Transverse colon (tissue), 4 donors: ENCODE data around the gene RGL2. TPM values are rescaled to one million over a fixed set of nuclear protein-coding genes. Genes with fewer than 3 reads are reported as not detected.
A peak's percentile ranks its signal among the peaks of the same experiment; 100 is the strongest.
"Not testable (repeated sequence)": the region's sequence is repeated elsewhere in the genome, so short reads cannot be mapped to it uniquely, and the experiment has no call there.

Experiments used
- DNase-seq: peaks from one replicate; pipeline ENCODE4 v3.0.0-alpha.2; 2019
- H3K27ac ChIP-seq, 4 donors: fragments of 200-600 bp; sonication (generic); 2 replicates each; pipeline ENCODE4 v1.5.1; 2016 to 2018; ENCODE audit warnings: inconsistent platforms in 4 of 4
- H3K27me3 ChIP-seq: fragments of 200-600 bp; sonication (generic); 2 replicates; pipeline ENCODE4 v1.5.1; 2017; ENCODE audit warnings: inconsistent platforms
- H3K36me3 ChIP-seq, 4 donors: fragments of 200-600 bp; sonication (generic); 2 replicates each; pipeline ENCODE4 v1.5.1; 2017 to 2019; ENCODE audit warnings: inconsistent platforms in 4 of 4
- H3K4me1 ChIP-seq, 4 donors: fragments of 200-600 bp; sonication (generic); 2 replicates each; pipeline ENCODE4 v1.5.1; 2017 to 2020; ENCODE audit warnings: inconsistent platforms in 4 of 4
- H3K4me3 ChIP-seq, 4 donors: fragments of 200-600 bp; sonication (generic); 1 replicate in 1 of 4; 2 replicates in 3 of 4; pipeline versions ENCODE4 v1.5.1 to v1.6.1; 2017 to 2019; ENCODE audit warnings: inconsistent platforms in 4 of 4
- H3K9me3 ChIP-seq, 2 donors: fragments of 200-600 bp; sonication (generic); 2 replicates each; pipeline ENCODE4 v1.5.1; 2017 to 2019; ENCODE audit warnings: inconsistent platforms in 2 of 2
- EP300 ChIP-seq: sonication (generic); formaldehyde crosslinking; IDR thresholded peaks from one replicate; pipeline ENCODE4 v1.6.1; 2017; ENCODE audit warnings: antibody characterized with exemption, low read depth
- POLR2A ChIP-seq: fragments of 450-650 bp; IDR thresholded peaks from one replicate; pipeline ENCODE4 v1.6.1; 2016; ENCODE audit warnings: antibody characterized with exemption, mild to moderate bottlenecking, moderate library complexity
- POLR2AphosphoS5 ChIP-seq, 3 donors: sonication (generic); formaldehyde crosslinking; IDR thresholded peaks; one replicate each; pipeline ENCODE4 v1.6.1; 2016; ENCODE audit warnings: antibody characterized with exemption in 3 of 3
- WGBS, 2 donors: methylation state at CpG; one replicate each; pipeline ENCODE4 v1.1.5; 2018; ENCODE audit warnings: low coverage in 1 of 2; 5-methylcytosine and 5-hydroxymethylcytosine counted together
- in situ Hi-C, 4 donors: fragments of 200-750 bp; cut with MboI; loops; one replicate each; pipeline versions ENCODE4 v1.15.0 to v1.15.1; 2017; ENCODE audit warnings: low sequenced_read_pairs in 3 of 4, low pct_ligation_motif_present in 1 of 4, low pct_unique_long_range_greater_than_20kb in 1 of 4
- intact Hi-C: fragments of 100-400 bp; cut with DNase I; formaldehyde crosslinking; loops from one replicate; pipeline ENCODE4 v1.15.1; 2023; ENCODE audit warnings: low total_unique reads
- total RNA-seq, 4 donors: library from RNA; depleted of rRNA; stranded (reverse); fragments of >200 nt; gene quantifications; one replicate each; pipeline ENCODE4 v1.1.0, GENCODE V29; 2016
- TF ChIP-seq, protein P1 (sequence below), 5 experiments: fragments of 200-600 bp in 3 of 5; fragments of 450-650 bp in 2 of 5; sonication (generic) in 3 of 5; IDR thresholded peaks; 1 replicate in 2 of 5; 2 replicates in 3 of 5; pipeline ENCODE4 v1.5.1; 2016 to 2017; ENCODE audit warnings: antibody characterized with exemption in 5 of 5, inconsistent platforms in 3 of 5, mild to moderate bottlenecking in 2 of 5, moderate library complexity in 1 of 5

RGL2 gene
- total RNA-seq, 4 donors from 2014 or later = 21.3 to 70.3 (median 25.8) TPM

DNA sequence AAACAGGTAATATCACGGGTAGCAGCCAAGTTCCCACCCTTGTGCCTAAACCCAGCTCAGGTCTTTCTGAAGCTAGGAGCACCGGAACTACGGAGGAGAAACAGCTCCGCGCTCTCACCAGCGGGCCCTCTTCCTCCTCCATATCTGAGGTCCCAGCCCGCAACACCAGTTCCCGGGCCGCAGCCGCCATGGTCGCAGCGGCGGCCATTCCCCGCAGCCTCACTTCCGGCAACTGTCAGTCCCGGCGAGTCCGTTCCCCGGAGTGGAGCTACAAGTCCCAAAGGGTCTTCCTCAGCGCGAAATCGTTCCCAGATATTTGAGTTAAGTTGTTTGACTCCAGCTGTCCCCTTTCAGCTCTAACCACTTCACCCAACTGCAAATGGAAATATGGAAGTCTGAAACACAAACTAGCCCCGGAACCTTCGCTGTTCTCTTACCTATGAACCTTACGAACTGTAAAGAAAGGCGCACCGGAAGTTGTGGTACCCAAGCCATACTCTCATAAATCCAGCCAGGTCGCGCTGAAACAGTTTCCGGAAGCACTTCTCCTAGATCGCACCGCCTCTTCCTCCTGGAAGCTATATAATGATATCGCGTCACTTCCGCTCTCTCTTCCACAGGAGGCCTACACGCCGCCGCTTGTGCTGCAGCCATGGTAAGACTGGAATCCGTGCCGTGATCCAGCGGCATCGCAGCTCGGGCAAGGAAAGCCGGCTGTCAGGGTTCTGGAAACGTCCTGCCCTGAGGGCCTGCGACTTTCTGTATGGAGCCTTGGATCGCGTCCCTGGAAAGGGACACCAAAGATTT is 27.1 kb downstream of the RGL2 start, which contains the start of the genes RPS18 and VPS52:
TSS of gene RPS18 (plus strand) at position 608 of the 807 bp plus-strand sequence. CDS start at position 653, 45 bp downstream.
TSS of gene VPS52 (minus strand) at position 409 of the 807 bp plus-strand sequence. CDS start at position 208, 201 bp downstream.
- Histone ChIP-seq H3K36me3 (peaks cover 0 to 20% (median 8%) of the 10 kb centered on the region in 4 donors), H3K9me3 (no peaks in the 10 kb centered on the region), H3K4me1 (peaks cover 28 to 54% (median 47%) of the 10 kb centered on the region in 4 donors), H3K27me3 (no peaks in the 10 kb centered on the region), H3K27ac (peak within 1 kb of the TSS; percentile 91 to 97 (median 94)), H3K4me3 (peak within 1 kb of the TSS; percentile 54 to 85 (median 67))
- peak; percentile 94 for DNase-seq
- WGBS, 2 donors = 0% methylated on average over 48 of the region's 48 CpGs; no CpG with 5 or more reads in 1 of the 2 donors
- TF ChIP-seq EP300 = no peak
- TF ChIP-seq POLR2AphosphoS5 (IDR thresholded peaks at IDR 0.05) = peak; percentile 99 to 100 (median 100)
- TF ChIP-seq, protein P1, sequence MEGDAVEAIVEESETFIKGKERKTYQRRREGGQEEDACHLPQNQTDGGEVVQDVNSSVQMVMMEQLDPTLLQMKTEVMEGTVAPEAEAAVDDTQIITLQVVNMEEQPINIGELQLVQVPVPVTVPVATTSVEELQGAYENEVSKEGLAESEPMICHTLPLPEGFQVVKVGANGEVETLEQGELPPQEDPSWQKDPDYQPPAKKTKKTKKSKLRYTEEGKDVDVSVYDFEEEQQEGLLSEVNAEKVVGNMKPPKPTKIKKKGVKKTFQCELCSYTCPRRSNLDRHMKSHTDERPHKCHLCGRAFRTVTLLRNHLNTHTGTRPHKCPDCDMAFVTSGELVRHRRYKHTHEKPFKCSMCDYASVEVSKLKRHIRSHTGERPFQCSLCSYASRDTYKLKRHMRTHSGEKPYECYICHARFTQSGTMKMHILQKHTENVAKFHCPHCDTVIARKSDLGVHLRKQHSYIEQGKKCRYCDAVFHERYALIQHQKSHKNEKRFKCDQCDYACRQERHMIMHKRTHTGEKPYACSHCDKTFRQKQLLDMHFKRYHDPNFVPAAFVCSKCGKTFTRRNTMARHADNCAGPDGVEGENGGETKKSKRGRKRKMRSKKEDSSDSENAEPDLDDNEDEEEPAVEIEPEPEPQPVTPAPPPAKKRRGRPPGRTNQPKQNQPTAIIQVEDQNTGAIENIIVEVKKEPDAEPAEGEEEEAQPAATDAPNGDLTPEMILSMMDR (IDR thresholded peaks at IDR 0.05) = peak in 1 of 5 experiments; percentile 39
- peak; percentile 98 for TF ChIP-seq POLR2A
- intact Hi-C loops (no loop called here), in situ Hi-C loops (no loop called here)

DNA sequence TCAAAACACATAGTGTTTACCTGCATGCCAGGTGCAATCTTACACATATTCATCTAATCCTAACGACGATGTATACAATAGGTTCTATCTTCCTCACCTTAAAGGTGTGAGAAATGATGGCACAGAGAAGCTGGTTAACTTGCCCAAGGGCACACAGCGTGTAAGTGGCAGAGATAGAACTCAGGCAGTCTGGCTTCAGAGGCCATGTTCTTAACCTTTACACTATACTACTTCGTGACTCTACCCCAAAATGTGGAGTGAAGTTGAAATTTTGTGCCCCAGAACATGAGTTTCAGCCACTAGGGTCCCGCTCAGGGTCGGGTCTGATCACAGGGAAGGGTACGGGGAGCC is 27.6 kb downstream of the RGL2 start:
- peak overlapping the region; percentile 91 to 97 (median 94) for H3K27ac ChIP-seq
- H3K4me1 ChIP-seq = peaks cover 23 to 48% (median 41%) of the 10 kb centered on the region in 4 donors
- in situ Hi-C loops = no loop called here
- WGBS, 2 donors = 1 to 7% methylated on average over 3 to 7 of the region's 7 CpGs
- H3K4me3 ChIP-seq = peak overlapping the region; percentile 54 to 85 (median 67)
- intact Hi-C loops = no loop called here
- peaks cover 0 to 25% (median 10%) of the 10 kb centered on the region in 4 donors for H3K36me3 ChIP-seq
- H3K9me3 ChIP-seq = no peaks in the 10 kb centered on the region
- H3K27me3 ChIP-seq = no peaks in the 10 kb centered on the region
- no peak for TF ChIP-seq POLR2AphosphoS5 (IDR thresholded peaks at IDR 0.05)
- TF ChIP-seq, protein P1 (IDR thresholded peaks at IDR 0.05) = peak in 1 of 5 experiments; percentile 29
- no peak for DNase-seq

DNA sequence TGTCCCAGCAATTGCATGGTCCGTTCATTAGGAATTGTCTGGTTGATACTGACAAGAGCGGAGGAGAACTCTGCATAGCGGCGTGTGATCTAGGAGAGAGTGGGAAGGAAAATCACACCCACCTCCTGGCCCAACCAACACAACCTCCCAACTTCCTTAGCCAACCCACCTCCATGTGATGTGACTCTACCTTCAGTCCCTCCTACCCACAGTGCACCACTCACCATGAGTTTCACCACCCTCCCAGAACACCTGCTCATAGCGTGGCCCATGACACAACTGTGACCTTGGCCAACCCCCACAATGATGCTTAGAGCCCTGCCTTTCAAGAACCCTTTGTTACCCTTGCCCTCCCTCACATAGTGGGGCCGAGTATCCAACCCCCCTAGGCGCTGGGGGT is 34.7 kb downstream of the RGL2 start:
- no peak overlapping the region for H3K27ac ChIP-seq
- intact Hi-C loops = no loop called here
- H3K9me3 ChIP-seq = no peaks in the 10 kb centered on the region
- no peak overlapping the region for H3K4me3 ChIP-seq
- peaks cover 0 to 50% (median 14%) of the 10 kb centered on the region in 4 donors for H3K36me3 ChIP-seq
- in situ Hi-C loops = no loop called here
- no peaks in the 10 kb centered on the region for H3K27me3 ChIP-seq
- WGBS, 2 donors = 84 to 96% methylated on average over 4 to 7 of the region's 7 CpGs
- DNase-seq = no peak
- no peaks in the 10 kb centered on the region for H3K4me1 ChIP-seq
- no peak for TF ChIP-seq EP300
- TF ChIP-seq, protein P1 (IDR thresholded peaks at IDR 0.05) = no peak
- TF ChIP-seq POLR2A = no peak
- TF ChIP-seq POLR2AphosphoS5 (IDR thresholded peaks at IDR 0.05) = no peak

DNA sequence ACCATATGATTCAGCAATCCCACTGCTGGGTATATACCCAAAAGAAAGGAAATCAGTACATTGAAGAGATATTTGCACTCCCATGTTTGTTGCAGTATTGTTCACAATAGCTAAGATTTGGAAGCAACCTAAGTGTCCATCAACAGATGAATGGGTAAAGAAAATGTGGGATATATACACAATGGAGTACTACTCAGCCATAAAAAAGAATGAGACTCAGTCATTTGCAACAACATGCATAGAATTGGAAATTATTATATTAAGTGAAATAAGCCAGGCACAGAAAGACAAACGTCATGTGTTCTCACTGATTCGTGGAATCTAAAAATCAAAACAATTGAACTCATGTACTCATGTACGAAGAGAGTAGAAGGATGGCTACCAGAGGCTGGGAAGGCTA is 36.3 kb downstream of the RGL2 start:
- H3K27ac ChIP-seq, H3K4me1 ChIP-seq, H3K9me3 ChIP-seq, in situ Hi-C loops, H3K4me3 ChIP-seq, H3K27me3 ChIP-seq, DNase-seq, intact Hi-C loops: not testable (repeated sequence)
- peaks cover 0 to 38% (median 10%) of the 10 kb centered on the region in 4 donors for H3K36me3 ChIP-seq
- 96% methylated on average over 3 of the region's 3 CpGs; no CpG with 5 or more reads in 1 of the 2 donors for WGBS, 2 donors
